ENCODE measurements around the gene TMEM255B. TPM values are rescaled to one million over a fixed set of nuclear protein-coding genes. Genes with fewer than 3 reads are reported as not detected.
A peak's percentile ranks its signal among the peaks of the same experiment; 100 is the strongest.

TMEM255B gene
- total RNA-seq, 4 donors from 2014 or later: 2.0 to 4.8 (median 3.4) TPM

DNA sequence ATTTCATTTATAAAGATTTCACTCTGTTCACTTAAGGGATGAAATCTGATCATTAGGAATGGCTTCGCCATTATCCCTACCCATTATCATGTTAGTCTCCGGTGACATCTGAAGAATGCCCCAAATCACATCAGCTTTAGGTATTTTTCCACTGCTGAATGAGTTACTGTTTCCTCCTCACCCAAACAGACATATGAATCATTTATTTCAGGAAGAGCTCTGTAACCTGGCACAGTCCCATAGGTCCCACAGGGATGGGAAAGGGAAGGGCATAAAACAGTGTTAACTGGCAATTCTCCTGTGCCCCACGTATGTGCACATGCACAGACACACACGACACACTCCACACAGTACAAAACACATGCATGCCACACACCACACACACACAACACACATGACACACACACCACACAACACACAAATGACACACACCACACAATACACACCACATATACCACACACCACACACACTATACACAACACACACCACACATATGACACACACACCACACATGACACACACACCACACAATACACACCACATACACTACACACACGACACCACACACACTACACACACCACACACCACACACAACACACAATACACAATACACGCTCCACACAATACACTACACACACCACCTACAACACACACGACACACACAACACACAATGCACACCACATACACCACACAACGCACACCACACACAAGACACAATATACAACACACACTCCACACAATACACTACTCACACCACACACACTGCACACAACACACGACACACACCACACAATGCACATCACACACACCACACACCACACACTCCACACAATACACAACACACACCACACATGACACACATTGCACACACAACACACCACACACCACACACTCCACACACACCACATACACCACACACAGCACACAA is 15.4 kb downstream of the TMEM255B start:
- intact Hi-C loops (cut with DNase I; ENCODE audit: low total_unique reads): no loop called here
- H3K4me3 ChIP-seq (ENCODE audit: low read depth, poor library complexity, severe bottlenecking): no peak overlapping the region
- peak in 1 of 2 donors; percentile 21 for DNase-seq (ENCODE audit: low spot score in 2 of 2)
- TF ChIP-seq, protein P1, sequence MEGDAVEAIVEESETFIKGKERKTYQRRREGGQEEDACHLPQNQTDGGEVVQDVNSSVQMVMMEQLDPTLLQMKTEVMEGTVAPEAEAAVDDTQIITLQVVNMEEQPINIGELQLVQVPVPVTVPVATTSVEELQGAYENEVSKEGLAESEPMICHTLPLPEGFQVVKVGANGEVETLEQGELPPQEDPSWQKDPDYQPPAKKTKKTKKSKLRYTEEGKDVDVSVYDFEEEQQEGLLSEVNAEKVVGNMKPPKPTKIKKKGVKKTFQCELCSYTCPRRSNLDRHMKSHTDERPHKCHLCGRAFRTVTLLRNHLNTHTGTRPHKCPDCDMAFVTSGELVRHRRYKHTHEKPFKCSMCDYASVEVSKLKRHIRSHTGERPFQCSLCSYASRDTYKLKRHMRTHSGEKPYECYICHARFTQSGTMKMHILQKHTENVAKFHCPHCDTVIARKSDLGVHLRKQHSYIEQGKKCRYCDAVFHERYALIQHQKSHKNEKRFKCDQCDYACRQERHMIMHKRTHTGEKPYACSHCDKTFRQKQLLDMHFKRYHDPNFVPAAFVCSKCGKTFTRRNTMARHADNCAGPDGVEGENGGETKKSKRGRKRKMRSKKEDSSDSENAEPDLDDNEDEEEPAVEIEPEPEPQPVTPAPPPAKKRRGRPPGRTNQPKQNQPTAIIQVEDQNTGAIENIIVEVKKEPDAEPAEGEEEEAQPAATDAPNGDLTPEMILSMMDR (IDR thresholded peaks at IDR 0.05): peak in 1 of 3 donors; percentile 21
- TF ChIP-seq POLR2A (IDR thresholded peaks at IDR 0.05): no peak
- WGBS, 2 donors: 70 to 74% methylated on average over 9 of the region's 9 CpGs

GRCh38 chr13:113775451-113776145 is 16.6 kb downstream of the TMEM255B start:
- intact Hi-C loops (cut with DNase I; ENCODE audit: low total_unique reads): no loop called here
- no peak overlapping the region for H3K4me3 ChIP-seq (ENCODE audit: low read depth, poor library complexity, severe bottlenecking)
- peak in 1 of 2 donors; percentile 80 for DNase-seq (ENCODE audit: low spot score in 2 of 2)
- 87 to 88% methylated on average over 22 to 23 of the region's 28 CpGs for WGBS, 2 donors
- TF ChIP-seq, protein P1 (IDR thresholded peaks at IDR 0.05): no peak
- TF ChIP-seq POLR2A (IDR thresholded peaks at IDR 0.05): no peak

DNA sequence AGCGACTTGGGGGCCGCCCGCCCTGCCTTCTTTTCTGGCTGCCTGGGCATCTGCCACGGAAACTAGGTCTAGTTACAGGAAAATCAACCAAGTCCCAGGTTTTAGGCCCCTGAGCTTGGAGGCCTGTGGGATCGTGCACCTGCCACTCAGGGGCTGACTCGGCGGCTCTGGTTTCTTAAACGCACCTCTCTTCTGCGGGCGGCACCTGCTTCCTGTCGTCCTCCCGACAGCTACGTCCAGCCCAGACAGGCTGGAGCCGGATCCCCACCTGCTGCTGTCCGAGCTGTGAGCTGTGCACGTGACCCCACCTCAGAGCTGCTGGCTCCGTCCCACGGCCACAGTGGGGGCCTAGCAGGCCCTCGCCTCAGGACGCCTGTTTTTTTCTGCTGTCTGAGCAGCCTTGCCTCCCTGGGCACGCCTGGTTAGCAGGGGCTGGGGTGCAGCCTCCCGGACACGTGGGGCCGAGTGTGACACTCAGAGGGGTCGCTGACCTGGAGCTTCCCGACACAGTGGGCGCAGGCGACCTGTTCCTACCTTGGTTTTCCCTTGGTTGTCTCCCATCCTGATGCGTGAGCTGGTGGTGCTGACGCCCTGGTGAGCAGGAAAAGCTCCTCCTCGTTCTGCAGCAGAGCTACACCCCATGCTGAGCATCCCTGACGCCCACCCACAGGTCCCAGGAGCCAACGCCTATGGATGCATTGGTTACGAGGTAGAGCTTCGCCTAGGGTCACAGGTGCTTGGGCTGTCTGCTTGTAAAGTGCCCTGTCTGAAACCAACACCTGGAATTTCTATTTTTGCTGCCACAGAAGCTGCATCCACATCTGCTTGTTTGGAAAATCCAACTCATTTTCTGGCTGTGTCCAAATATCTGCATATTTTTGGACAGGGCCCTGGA is 17.5 kb downstream of the TMEM255B start:
- 76 to 78% methylated on average over 25 to 35 of the region's 35 CpGs for WGBS, 2 donors
- intact Hi-C loops (cut with DNase I; ENCODE audit: low total_unique reads): no loop called here
- H3K4me3 ChIP-seq (ENCODE audit: low read depth, poor library complexity, severe bottlenecking): no peak overlapping the region
- peak in 1 of 2 donors; percentile 79 for DNase-seq (ENCODE audit: low spot score in 2 of 2)
- TF ChIP-seq POLR2A (IDR thresholded peaks at IDR 0.05): no peak
- TF ChIP-seq, protein P1 (IDR thresholded peaks at IDR 0.05): no peak

- intact Hi-C loops (cut with DNase I; ENCODE audit: low total_unique reads): no loop called here
- WGBS, 2 donors: 32 to 38% methylated on average over 19 to 28 of the region's 29 CpGs
- TF ChIP-seq POLR2A (IDR thresholded peaks at IDR 0.05): no peak
- TF ChIP-seq, protein P1 (IDR thresholded peaks at IDR 0.05): no peak
- no peak overlapping the region for H3K4me3 ChIP-seq (ENCODE audit: low read depth, poor library complexity, severe bottlenecking)
- peak in 1 of 2 donors; percentile 70 for DNase-seq (ENCODE audit: low spot score in 2 of 2)
These were observed 18.6 kb downstream of the TMEM255B start for GRCh38 chr13:113777311-113778260.
